A673 (cell line): ENCODE data around the gene CPB1.

Source experiments
- EZH2 ChIP-seq: fragments of 200-600 bp; sonication (generic); IDR thresholded peaks from 2 replicates; pipeline ENCODE4 v1.6.1; 2017; ENCODE audit warnings: borderline replicate concordance, low read depth, mild to moderate bottlenecking, mixed read lengths, antibody characterized with exemption, low read length; ENCODE audit not compliant: poor library complexity, severe bottlenecking
- TF ChIP-seq, protein P1 (sequence below): fragments of 300-800, 200-600 bp; sonication (generic); conservative IDR thresholded peaks from 2 replicates; pipeline ENCODE4 v1.5.1; 2017; ENCODE audit warnings: low read depth, mild to moderate bottlenecking, antibody characterized with exemption, low read length, moderate library complexity, mixed read lengths

GRCh38 chr3:148873270-148873927 lies 45.8 kb downstream of the CPB1 start:
- TF ChIP-seq, protein P1, sequence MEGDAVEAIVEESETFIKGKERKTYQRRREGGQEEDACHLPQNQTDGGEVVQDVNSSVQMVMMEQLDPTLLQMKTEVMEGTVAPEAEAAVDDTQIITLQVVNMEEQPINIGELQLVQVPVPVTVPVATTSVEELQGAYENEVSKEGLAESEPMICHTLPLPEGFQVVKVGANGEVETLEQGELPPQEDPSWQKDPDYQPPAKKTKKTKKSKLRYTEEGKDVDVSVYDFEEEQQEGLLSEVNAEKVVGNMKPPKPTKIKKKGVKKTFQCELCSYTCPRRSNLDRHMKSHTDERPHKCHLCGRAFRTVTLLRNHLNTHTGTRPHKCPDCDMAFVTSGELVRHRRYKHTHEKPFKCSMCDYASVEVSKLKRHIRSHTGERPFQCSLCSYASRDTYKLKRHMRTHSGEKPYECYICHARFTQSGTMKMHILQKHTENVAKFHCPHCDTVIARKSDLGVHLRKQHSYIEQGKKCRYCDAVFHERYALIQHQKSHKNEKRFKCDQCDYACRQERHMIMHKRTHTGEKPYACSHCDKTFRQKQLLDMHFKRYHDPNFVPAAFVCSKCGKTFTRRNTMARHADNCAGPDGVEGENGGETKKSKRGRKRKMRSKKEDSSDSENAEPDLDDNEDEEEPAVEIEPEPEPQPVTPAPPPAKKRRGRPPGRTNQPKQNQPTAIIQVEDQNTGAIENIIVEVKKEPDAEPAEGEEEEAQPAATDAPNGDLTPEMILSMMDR, result no peak
- TF ChIP-seq EZH2, result no peak
